HG03025 (cell line): ENCODE measurements around the gene TNFSF9.
"Not testable (repeated sequence)": the region's sequence is repeated elsewhere in the genome, so short reads cannot be mapped to it uniquely, and the experiment has no call there.

Experiments
- ATAC-seq: cut with Tn5 transposase; IDR thresholded peaks from one replicate; pipeline ENCODE4 v1.9.1; 2021; ENCODE audit warnings: mild to moderate bottlenecking, moderate library complexity; ENCODE audit not compliant: unreplicated experiment, low FRiP score

The TNFSF9 gene

GRCh38 chr19:6568010-6568526 is 37.2 kb downstream of the TNFSF9 start:
- no peak for ATAC-seq

GRCh38 chr19:6568816-6569215 is 38.0 kb downstream of the TNFSF9 start:
- no peak for ATAC-seq

GRCh38 chr19:6570764-6571163 is 39.9 kb downstream of the TNFSF9 start:
- no peak for ATAC-seq

- no peak for ATAC-seq
Measured at GRCh38 chr19:6571167-6571566, 40.3 kb downstream of the TNFSF9 start.

GRCh38 chr19:6572217-6572616 is 41.4 kb downstream of the TNFSF9 start:
- ATAC-seq = no peak

GRCh38 chr19:6573350-6573749 is 42.5 kb downstream of the TNFSF9 start:
- no peak for ATAC-seq

- no peak for ATAC-seq
Measured at GRCh38 chr19:6576869-6577475, 46.1 kb downstream of the TNFSF9 start.

- ATAC-seq = peak; percentile 67
Measured at GRCh38 chr19:6577476-6578125, 46.8 kb downstream of the TNFSF9 start.

GRCh38 chr19:6579450-6580178 is 48.8 kb downstream of the TNFSF9 start:
- ATAC-seq = no peak

- ATAC-seq = no peak
Measured at GRCh38 chr19:6580313-6580712, 49.5 kb downstream of the TNFSF9 start.

GRCh38 chr19:6582515-6583484 is 52.0 kb downstream of the TNFSF9 start:
- ATAC-seq = not testable (repeated sequence)
